Activated CD4-positive, alpha-beta T cell treated with anti-CD3 and anti-CD28 coated beads, Interleukin-2, amount 50 U/mL, for 16 hours (primary cell): ENCODE results near the gene OOSP3.
A peak's percentile ranks its signal among the peaks of the same experiment; 100 is the strongest.
"Not testable (repeated sequence)": the region's sequence is repeated elsewhere in the genome, so short reads cannot be mapped to it uniquely, and the experiment has no call there.

Experiments
- DNase-seq: peaks from one replicate; pipeline ENCODE4 v3.0.0-alpha.2; 2020

Gene OOSP3

GRCh38 chr11:59878575-59878974 is at the start of gene OOSP3:
Gene OOSP3, plus strand, starts transcription at chr11:59878782. Its CDS starts 27 bp downstream, at chr11:59878809.
- DNase-seq, result no peak

- no peak for DNase-seq
Observed at GRCh38 chr11:59829358-59829757, 49.2 kb upstream of the OOSP3 start.

GRCh38 chr11:59833602-59834001 is 45.0 kb upstream of the OOSP3 start:
- no peak for DNase-seq

GRCh38 chr11:59839615-59840014 is 39.0 kb upstream of the OOSP3 start:
- no peak for DNase-seq

- no peak for DNase-seq
Observed at GRCh38 chr11:59841514-59841913, 37.1 kb upstream of the OOSP3 start.

GRCh38 chr11:59842316-59842715 is 36.3 kb upstream of the OOSP3 start:
- no peak for DNase-seq

GRCh38 chr11:59845399-59845798 is 33.2 kb upstream of the OOSP3 start, which contains the start of gene CBLIF:
Gene CBLIF, minus strand, starts transcription at chr11:59845499. Its CDS starts 46 bp downstream, at chr11:59845453.
- DNase-seq, result no peak

- DNase-seq, result no peak
Observed at GRCh38 chr11:59846556-59846955, 32.0 kb upstream of the OOSP3 start.

GRCh38 chr11:59847626-59848025 is 31.0 kb upstream of the OOSP3 start:
- DNase-seq, result no peak

GRCh38 chr11:59848439-59848838 is 30.1 kb upstream of the OOSP3 start:
- DNase-seq, result not testable (repeated sequence)

GRCh38 chr11:59849129-59849528 is 29.5 kb upstream of the OOSP3 start:
- DNase-seq, result no peak

GRCh38 chr11:59849551-59849950 is 29.0 kb upstream of the OOSP3 start:
- DNase-seq, result not testable (repeated sequence)

GRCh38 chr11:59851416-59851815 is 27.2 kb upstream of the OOSP3 start:
- not testable (repeated sequence) for DNase-seq

- DNase-seq, result no peak
Observed at GRCh38 chr11:59854871-59855270, 23.7 kb upstream of the OOSP3 start.

GRCh38 chr11:59857439-59858434 is 20.8 kb upstream of the OOSP3 start:
- DNase-seq, result peak; percentile 65

- DNase-seq, result no peak
Observed at GRCh38 chr11:59859673-59860072, 18.9 kb upstream of the OOSP3 start.

- no peak for DNase-seq
Observed at GRCh38 chr11:59862252-59862651, 16.3 kb upstream of the OOSP3 start.

GRCh38 chr11:59865031-59865430 is 13.6 kb upstream of the OOSP3 start:
- no peak for DNase-seq

GRCh38 chr11:59866397-59866796 is 12.2 kb upstream of the OOSP3 start, which contains the start of gene TCN1:
Gene TCN1, minus strand, starts transcription at chr11:59866487. Its CDS starts 17 bp downstream, at chr11:59866470.
- no peak for DNase-seq

GRCh38 chr11:59866836-59867235 is 11.7 kb upstream of the OOSP3 start:
- DNase-seq, result no peak

GRCh38 chr11:59867946-59868345 is 10.6 kb upstream of the OOSP3 start:
- no peak for DNase-seq

- no peak for DNase-seq
Observed at GRCh38 chr11:59872076-59872475, 6.5 kb upstream of the OOSP3 start.

GRCh38 chr11:59875856-59876519 is 2.6 kb upstream of the OOSP3 start:
- no peak for DNase-seq

- DNase-seq, result no peak
Observed at GRCh38 chr11:59877325-59877724, 1.3 kb upstream of the OOSP3 start.
